ENCODE data around the gene ARCN1. TPM values are rescaled to one million over a fixed set of nuclear protein-coding genes. Genes with fewer than 3 reads are reported as not detected.

The ARCN1 gene
- total RNA-seq, 1 experiment from 2014 or later: 122 TPM

DNA sequence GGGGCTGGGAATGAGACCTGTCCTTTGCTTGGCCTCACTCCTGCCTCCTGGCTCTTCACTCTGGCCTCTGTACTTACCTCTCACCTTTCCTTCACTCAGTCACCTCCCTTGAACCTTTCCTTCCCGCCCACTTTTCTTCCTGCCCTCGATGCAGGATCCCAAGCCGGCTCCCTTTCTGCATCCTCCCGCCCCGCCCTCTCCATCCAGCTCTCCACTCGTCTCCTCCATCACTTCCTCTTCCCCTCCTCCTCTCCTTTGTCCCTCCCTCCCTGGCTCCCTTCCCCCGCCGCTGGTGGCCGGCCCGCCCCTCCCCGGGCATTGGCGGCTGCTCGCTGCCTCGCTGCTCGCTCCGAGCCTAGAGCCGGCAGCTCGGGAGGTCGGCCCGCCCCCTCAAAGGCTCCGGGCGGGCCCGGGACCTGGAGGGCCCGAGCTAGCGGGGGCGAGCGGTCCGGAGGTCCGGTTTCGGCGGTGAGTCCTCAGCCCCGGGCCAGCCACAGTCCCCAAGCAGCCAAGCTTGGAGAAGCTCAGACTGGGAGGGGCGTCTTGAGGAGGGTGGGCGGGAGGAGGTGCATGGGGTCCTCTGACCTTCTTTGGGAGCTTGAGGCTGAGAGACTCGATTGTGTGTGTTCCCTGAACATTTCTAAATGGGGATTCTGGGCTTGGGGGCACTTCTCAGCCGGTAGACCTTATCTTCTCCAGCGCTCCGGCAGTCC, 49.0 kb downstream of the ARCN1 start:
- Histone ChIP-seq H3K27me3 (ENCODE audit: low read length) (no peaks in the 10 kb centered on the region), H3K4me3 (ENCODE audit: low read length) (peak overlapping the region; percentile 75), H3K9me2 (replicated peaks; ENCODE audit: low read length) (no peaks in the 10 kb centered on the region), H3K9ac (ENCODE audit: low read length) (peak overlapping the region; percentile 53), H3F3A (ENCODE audit: low read length, unreplicated experiment) (no peaks in the 10 kb centered on the region), H3K9me3 (ENCODE audit: low read length) (no peaks in the 10 kb centered on the region), H3K79me2 (ENCODE audit: low read length) (peaks cover 13% of the 10 kb centered on the region), H2AFZ (ENCODE audit: low read length) (peak overlapping the region; percentile 77), H3K36me3 (ENCODE audit: low read depth, low read length) (no peaks in the 10 kb centered on the region; the same call in 1 of the 2 replicates), H4K20me1 (ENCODE audit: low read length) (no peaks in the 10 kb centered on the region), H3K4me1 (ENCODE audit: insufficient read depth, low read length) (peaks cover 61% of the 10 kb centered on the region), H3K27ac (ENCODE audit: low read length) (peak overlapping the region; percentile 20; the same call in 1 of the 2 replicates), H3K4me2 (ENCODE audit: low read length) (peak overlapping the region; percentile 89)
- no peak for TF ChIP-seq EZH2phosphoT487 (IDR thresholded peaks at IDR 0.05; ENCODE audit: borderline replicate concordance, low read length)
- TF ChIP-seq CTCF (conservative IDR thresholded peaks at IDR 0.05; ENCODE audit: low read depth, low read length): no peak
- CTCF ChIA-PET: interaction anchor here (0.6 to 0.7 kb wide), 2 partner anchors 14 to 26 kb away, joined by 9 to 20 read pairs; no protein-coding TSS in a partner anchor
- DNase-seq (peak; percentile 90), ATAC-seq (peak; percentile 60)
- intact Hi-C loops (cut with micrococcal nuclease): no loop called here
- BruUV-seq (replicated peaks): no TSS peak
- POLR2A ChIA-PET (ENCODE audit: unreplicated experiment): interaction anchor here (0.7 kb wide), 1 partner anchor 8 kb away, joined by 3 read pairs; no protein-coding TSS in a partner anchor

DNA sequence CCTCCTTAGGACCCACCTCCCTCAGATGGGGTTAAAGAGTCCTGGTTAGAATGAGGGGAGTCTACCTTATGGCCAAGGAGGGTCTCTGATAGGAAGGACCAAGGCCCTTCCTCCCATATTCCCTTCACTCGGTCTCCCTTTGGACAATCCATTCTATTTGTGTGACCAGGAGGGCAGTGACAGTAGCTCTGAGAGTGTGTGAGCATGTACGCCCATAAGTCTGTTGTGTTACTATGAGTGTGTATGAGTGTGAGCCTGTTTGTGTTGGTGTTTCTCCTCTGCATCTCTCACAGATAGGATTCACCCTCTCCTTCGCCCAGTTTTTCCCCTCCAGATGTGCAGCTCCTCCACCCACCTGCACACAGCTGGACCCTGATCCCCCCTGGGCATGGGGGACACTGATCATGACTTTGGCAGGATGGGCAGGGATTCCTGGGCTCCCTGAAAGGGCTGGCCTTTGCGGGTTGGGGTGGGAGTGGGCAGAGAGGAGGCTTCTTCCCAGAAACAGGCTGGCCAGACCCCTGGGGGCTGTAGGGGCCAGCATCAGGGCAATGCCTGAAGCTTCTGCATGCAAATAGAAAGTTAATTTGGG, 49.7 kb downstream of the ARCN1 start:
- TF ChIP-seq EZH2phosphoT487 (IDR thresholded peaks at IDR 0.05; ENCODE audit: borderline replicate concordance, low read length): no peak
- TF ChIP-seq CTCF (conservative IDR thresholded peaks at IDR 0.05; ENCODE audit: low read depth, low read length): no peak
- no peak for TF ChIP-seq EZH2 (IDR thresholded peaks at IDR 0.05; ENCODE audit: low read length, unreplicated experiment)
- DNase-seq (no peak), ATAC-seq (no peak)
- Histone ChIP-seq H3K9me3 (ENCODE audit: low read length) (no peaks in the 10 kb centered on the region), H3K36me3 (ENCODE audit: low read depth, low read length) (no peaks in the 10 kb centered on the region; the same call in 1 of the 2 replicates), H3K4me3 (ENCODE audit: low read length) (peak overlapping the region; percentile 75), H3K4me1 (ENCODE audit: insufficient read depth, low read length) (peaks cover 61% of the 10 kb centered on the region), H3K79me2 (ENCODE audit: low read length) (peaks cover 13% of the 10 kb centered on the region), H2AFZ (ENCODE audit: low read length) (peak overlapping the region; percentile 77), H3K9me2 (replicated peaks; ENCODE audit: low read length) (no peaks in the 10 kb centered on the region), H4K20me1 (ENCODE audit: low read length) (no peaks in the 10 kb centered on the region), H3K27me3 (ENCODE audit: low read length) (no peaks in the 10 kb centered on the region), H3F3A (ENCODE audit: low read length, unreplicated experiment) (no peaks in the 10 kb centered on the region), H3K4me2 (ENCODE audit: low read length) (peak overlapping the region; percentile 89), H3K27ac (ENCODE audit: low read length) (no peak overlapping the region), H3K9ac (ENCODE audit: low read length) (peak overlapping the region; percentile 53)
- TSS peak; percentile 63 for BruUV-seq (replicated peaks)
- POLR2A ChIA-PET (ENCODE audit: unreplicated experiment): no interaction called here
- CTCF ChIA-PET: interaction anchor here (0.7 to 1.0 kb wide), 2 partner anchors 13 to 27 kb away, joined by 3 to 20 read pairs; no protein-coding TSS in a partner anchor
- intact Hi-C loops (cut with micrococcal nuclease): no loop called here
